Neural crest cell (in vitro differentiated cells): ENCODE results near the gene LRP8. TPM values are rescaled to one million over a fixed set of nuclear protein-coding genes. Genes with fewer than 3 reads are reported as not detected.

ENCODE experiments used
- DNase-seq: peaks from one replicate; pipeline ENCODE4 v3.0.0; 2021; ENCODE audit warnings: low read depth, mixed read lengths, low spot score
- H3K27ac Mint-ChIP-seq: one replicate; pipeline ENCODE4 v1.8.0; 2021; ENCODE audit warnings: mild to moderate bottlenecking, mixed read lengths; ENCODE audit not compliant: unreplicated experiment
- H3K27me3 Mint-ChIP-seq: 2 replicates; pipeline ENCODE4 v1.8.0; 2021; ENCODE audit warnings: low read depth, mild to moderate bottlenecking, mixed read lengths
- H3K36me3 Mint-ChIP-seq: 2 replicates; pipeline ENCODE4 v1.8.0; 2021; ENCODE audit warnings: low read depth, mild to moderate bottlenecking, mixed read lengths
- H3K4me1 Mint-ChIP-seq: 2 replicates; pipeline ENCODE4 v1.8.0; 2021; ENCODE audit warnings: mixed read lengths
- H3K4me3 Mint-ChIP-seq: one replicate; pipeline ENCODE4 v1.8.0; 2021; ENCODE audit warnings: mild to moderate bottlenecking, mixed read lengths
- H3K9me3 Mint-ChIP-seq: 2 replicates; pipeline ENCODE4 v1.8.0; 2021; ENCODE audit warnings: mixed read lengths
- total RNA-seq: library from RNA; stranded (reverse); gene quantifications from 2 replicates; pipeline ENCODE4 v1.2.1, GENCODE V29; 2021
- TF ChIP-seq, protein P1 (sequence below): fragments of 200-600 bp; sonication (generic); conservative IDR thresholded peaks from 2 replicates; pipeline ENCODE4 v1.5.0; 2021; ENCODE audit warnings: antibody characterized with exemption, mild to moderate bottlenecking

LRP8 gene
- total RNA-seq, 1 donor from 2014 or later, result 49.7 TPM

DNA sequence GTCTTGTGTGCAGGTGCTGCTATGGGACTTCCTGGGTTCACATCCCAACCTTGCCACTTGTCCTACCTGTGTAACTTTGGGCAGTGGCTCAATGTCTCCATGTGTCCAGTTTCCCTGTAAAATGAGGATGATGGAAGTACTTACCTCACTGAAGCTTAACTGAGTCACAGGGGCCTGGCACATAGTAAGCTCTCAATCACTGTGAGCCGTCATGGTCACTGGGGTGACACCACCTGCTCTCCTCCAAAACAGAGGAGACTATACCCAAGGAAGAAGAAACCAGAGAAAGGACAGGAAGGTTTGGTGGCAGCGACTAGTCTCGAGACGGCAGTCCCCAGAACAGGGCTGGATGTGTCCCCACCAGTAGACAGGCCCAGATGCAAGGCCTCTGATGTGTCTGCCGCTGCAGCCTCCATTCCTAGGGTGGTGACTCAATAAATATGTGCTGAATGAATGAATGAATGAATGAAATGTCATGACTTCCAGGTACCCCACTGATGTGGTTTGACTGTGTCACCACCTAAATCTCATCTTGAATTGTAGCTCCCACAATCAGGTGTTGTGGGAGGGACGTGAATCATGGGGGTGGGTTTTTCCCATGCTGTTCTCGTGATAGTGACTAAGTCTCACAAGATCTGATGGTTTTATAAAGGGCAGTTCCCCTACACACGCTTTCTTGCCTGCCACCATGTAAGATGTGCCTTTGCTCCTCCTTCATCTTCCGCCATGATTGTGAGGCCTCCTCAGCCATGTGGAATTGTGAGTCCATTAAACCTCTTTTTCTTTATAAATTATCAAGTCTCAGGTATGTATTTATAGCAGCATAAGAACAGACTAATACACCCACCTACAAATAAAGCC is 13.0 kb upstream of the LRP8 start:
- Mint-ChIP-seq H3K36me3 (no peaks in the 10 kb centered on the region), H3K9me3 (no peaks in the 10 kb centered on the region), H3K27me3 (no peaks in the 10 kb centered on the region), H3K27ac (no peak overlapping the region), H3K4me3 (no peak overlapping the region), H3K4me1 (no peaks in the 10 kb centered on the region)
- TF ChIP-seq, protein P1, sequence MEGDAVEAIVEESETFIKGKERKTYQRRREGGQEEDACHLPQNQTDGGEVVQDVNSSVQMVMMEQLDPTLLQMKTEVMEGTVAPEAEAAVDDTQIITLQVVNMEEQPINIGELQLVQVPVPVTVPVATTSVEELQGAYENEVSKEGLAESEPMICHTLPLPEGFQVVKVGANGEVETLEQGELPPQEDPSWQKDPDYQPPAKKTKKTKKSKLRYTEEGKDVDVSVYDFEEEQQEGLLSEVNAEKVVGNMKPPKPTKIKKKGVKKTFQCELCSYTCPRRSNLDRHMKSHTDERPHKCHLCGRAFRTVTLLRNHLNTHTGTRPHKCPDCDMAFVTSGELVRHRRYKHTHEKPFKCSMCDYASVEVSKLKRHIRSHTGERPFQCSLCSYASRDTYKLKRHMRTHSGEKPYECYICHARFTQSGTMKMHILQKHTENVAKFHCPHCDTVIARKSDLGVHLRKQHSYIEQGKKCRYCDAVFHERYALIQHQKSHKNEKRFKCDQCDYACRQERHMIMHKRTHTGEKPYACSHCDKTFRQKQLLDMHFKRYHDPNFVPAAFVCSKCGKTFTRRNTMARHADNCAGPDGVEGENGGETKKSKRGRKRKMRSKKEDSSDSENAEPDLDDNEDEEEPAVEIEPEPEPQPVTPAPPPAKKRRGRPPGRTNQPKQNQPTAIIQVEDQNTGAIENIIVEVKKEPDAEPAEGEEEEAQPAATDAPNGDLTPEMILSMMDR, result no peak
- no peak for DNase-seq

DNA sequence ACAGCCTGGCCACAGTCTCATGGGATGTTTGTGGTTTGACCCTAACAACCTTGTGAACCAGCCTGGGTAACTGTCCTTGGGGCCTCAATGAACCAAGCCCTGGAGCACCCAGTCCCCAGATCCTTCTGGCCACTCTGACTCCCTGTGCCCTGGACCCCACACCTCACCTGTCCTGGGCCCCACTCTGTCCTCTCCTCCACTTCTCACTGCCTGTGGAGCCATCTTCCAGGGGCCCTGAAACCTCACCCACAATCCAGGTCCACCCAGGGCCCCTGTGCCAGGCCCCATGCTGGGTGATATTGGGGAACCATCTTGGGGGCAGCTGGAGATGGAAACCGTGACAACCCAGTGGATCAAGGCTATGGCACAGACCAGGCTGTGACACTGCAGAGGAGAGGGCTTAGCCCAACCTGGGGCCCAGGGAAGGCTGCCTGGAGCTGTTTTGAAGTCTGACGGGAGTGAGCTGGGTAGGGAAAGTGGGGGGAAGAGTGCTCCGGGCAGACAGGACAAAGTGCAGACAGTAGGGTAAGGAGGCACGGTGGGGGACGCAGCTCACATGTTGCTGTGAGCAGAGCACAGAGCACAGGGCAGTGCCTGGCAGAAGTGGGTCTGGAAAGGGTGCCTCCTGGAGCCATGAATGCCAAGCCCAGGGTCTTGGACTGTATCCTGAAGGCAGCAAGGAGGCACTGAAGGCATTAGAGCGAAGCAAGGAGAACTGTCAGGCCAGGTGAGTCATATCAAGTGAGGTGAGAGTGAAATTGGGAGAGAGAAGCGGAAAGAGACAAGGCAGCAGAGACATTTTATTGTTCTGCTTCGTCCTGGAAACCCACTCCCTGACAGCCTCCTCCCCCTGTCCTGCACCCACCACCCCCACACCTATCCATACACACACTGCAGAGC is 12.1 kb upstream of the LRP8 start:
- no peaks in the 10 kb centered on the region for H3K9me3 Mint-ChIP-seq
- H3K4me1 Mint-ChIP-seq, result no peaks in the 10 kb centered on the region
- DNase-seq, result no peak
- H3K36me3 Mint-ChIP-seq, result no peaks in the 10 kb centered on the region
- peak overlapping the region; percentile 86 for H3K27ac Mint-ChIP-seq
- H3K27me3 Mint-ChIP-seq, result no peaks in the 10 kb centered on the region
- no peak overlapping the region for H3K4me3 Mint-ChIP-seq
- TF ChIP-seq, protein P1, result no peak

GRCh38 chr1:53338423-53338822 is 10.6 kb upstream of the LRP8 start:
- DNase-seq, result no peak
- H3K4me1 Mint-ChIP-seq, result no peaks in the 10 kb centered on the region
- H3K9me3 Mint-ChIP-seq, result no peaks in the 10 kb centered on the region
- TF ChIP-seq, protein P1, result no peak
- H3K4me3 Mint-ChIP-seq, result no peak overlapping the region
- H3K27me3 Mint-ChIP-seq, result no peaks in the 10 kb centered on the region
- no peaks in the 10 kb centered on the region for H3K36me3 Mint-ChIP-seq
- no peak overlapping the region for H3K27ac Mint-ChIP-seq

DNA sequence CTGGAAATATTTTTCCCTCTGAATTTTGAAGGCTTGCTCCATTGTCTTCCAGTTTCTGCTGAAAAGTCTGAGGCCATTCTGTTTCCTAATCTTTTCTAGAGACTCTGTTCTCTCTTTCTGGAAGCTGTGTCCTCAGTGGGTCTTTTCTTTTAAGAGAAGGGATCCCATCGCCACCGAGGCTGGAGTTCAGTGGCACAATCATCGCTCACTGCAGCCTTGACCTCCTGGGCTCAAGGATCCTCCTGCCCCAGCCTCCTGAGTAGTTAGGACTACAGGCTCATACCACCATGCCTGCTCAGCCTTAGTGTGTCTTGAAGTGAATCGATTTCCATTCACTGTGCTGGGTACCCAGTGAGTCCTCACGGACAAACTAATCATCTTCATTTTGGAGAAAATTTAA is 9.6 kb upstream of the LRP8 start:
- Mint-ChIP-seq H3K4me1 (no peaks in the 10 kb centered on the region), H3K9me3 (no peaks in the 10 kb centered on the region), H3K27ac (no peak overlapping the region), H3K4me3 (no peak overlapping the region), H3K27me3 (no peaks in the 10 kb centered on the region), H3K36me3 (no peaks in the 10 kb centered on the region)
- TF ChIP-seq, protein P1, result no peak
- DNase-seq, result no peak

DNA sequence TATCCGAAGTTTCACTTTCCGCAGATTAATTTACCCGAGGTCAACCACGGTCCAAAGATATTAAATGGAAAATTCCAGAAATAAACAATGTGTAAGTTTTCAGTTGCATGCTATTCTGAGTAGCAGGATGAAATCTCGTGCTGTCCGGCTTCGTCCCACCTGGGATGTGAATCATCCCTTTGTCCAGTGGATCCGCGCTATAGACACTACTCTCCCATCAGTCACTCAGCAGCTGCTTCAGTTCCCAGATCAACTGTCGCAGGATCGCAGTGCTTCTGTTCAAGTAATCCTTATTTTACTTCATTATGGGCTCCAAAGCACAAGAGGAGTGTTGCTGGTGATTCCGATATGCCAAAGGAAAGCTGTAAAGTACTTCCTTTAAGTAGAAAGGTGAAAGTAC is 8.3 kb upstream of the LRP8 start:
- Mint-ChIP-seq H3K4me3 (no peak overlapping the region), H3K36me3 (no peaks in the 10 kb centered on the region), H3K27me3 (no peaks in the 10 kb centered on the region), H3K27ac (no peak overlapping the region), H3K9me3 (no peaks in the 10 kb centered on the region), H3K4me1 (no peaks in the 10 kb centered on the region)
- TF ChIP-seq, protein P1, result no peak
- no peak for DNase-seq
